Measurements from ENCODE around the gene PCDH8. TPM values are rescaled to one million over a fixed set of nuclear protein-coding genes. Genes with fewer than 3 reads are reported as not detected.

PCDH8 gene
- total and polyA plus RNA-seq, 10 of the 15 experiments (the other 5 are each of a cell fraction or from before 2014, with no cell fraction given), result 0.03 to 0.86 (median 0.45) TPM; not detected in 1

GRCh38 chr13:52806029-52806428, 42.4 kb downstream of the PCDH8 start:
- ChIA-PET RAD21 (ENCODE audit: unreplicated experiment) (interaction anchor here (0.8 to 7.8 kb wide), 5 partner anchors 13 to 79 kb away, joined by 3 to 161 read pairs (median 4); no protein-coding TSS in a partner anchor), SMC1A (ENCODE audit: uncharacterized antibody, unreplicated experiment) (interaction anchor here (0.6 to 9.0 kb wide), 9 partner anchors 19 to 331 kb away, joined by 4 to 134 read pairs (median 5); no protein-coding TSS in a partner anchor), CTCF (interaction anchor here (1.0 to 4.3 kb wide), 4 partner anchors 19 to 143 kb away, joined by 3 to 179 read pairs (median 3); no protein-coding TSS in a partner anchor), POLR2A (no interaction called here)
- Histone ChIP-seq H3K79me2 (ENCODE audit: control insufficient read depth, insufficient read depth, low read length) (no peaks in the 10 kb centered on the region), H2AFZ (ENCODE audit: control insufficient read depth, low read depth, low read length) (no peak overlapping the region), H3K4me1 (ENCODE audit: control insufficient read depth, insufficient read depth, low read length) (no peaks in the 10 kb centered on the region), H4K20me1 (ENCODE audit: control insufficient read depth, insufficient read depth) (no peaks in the 10 kb centered on the region), H3K9ac (ENCODE audit: control insufficient read depth, insufficient read depth, low read length) (no peak overlapping the region), H3K36me3 (ENCODE audit: control insufficient read depth in 2 of 2, insufficient read depth in 2 of 2, low read length in 1 of 2) (no peaks in the 10 kb centered on the region), H3K27me3 (replicated peaks in 1 of 2; ENCODE audit: control insufficient read depth in 2 of 2, insufficient read depth in 2 of 2, low read length in 1 of 2) (no peaks in the 10 kb centered on the region), H3K4me3 (no peak overlapping the region), H3K4me2 (ENCODE audit: control insufficient read depth, insufficient read depth) (no peak overlapping the region), H3K9me3 (replicated peaks; ENCODE audit: control insufficient read depth, insufficient read depth, low read length) (no peaks in the 10 kb centered on the region), H3K27ac (ENCODE audit: control insufficient read depth, insufficient read depth) (no peak overlapping the region)
- in situ Hi-C loops (cut with MboI) (loop anchor here (5.0 to 10.0 kb wide), 2 partner anchors 139 to 211 kb away; no protein-coding TSS in a partner anchor), intact Hi-C loops (cut with micrococcal nuclease; ENCODE audit: unreplicated experiment) (loop anchor here (5.0 kb wide), 1 partner anchor 64 kb away; no protein-coding TSS in a partner anchor)
- no peak for ATAC-seq
- FAIRE-seq, result no peak
- BruUV-seq (replicated peaks), result no TSS peak
- no peak for DNase-seq (ENCODE audit: low read depth, low spot score)
- 46% methylated on average over 6 of the region's 6 CpGs for WGBS (ENCODE audit: insufficient coverage, insufficient replicate concordance, low lambda C conversion rate, missing lambda C conversion rate)
- TF ChIP-seq JUNB (IDR thresholded peaks at IDR 0.05) (no peak), ZNF687 (IDR thresholded peaks at IDR 0.05) (no peak), BRCA1 (IDR thresholded peaks at IDR 0.05; ENCODE audit: low read depth, low read length) (no peak), FOXM1 (IDR thresholded peaks at IDR 0.05; ENCODE audit: low read depth, low read length) (no peak), CEBPB (IDR thresholded peaks at IDR 0.05; ENCODE audit: borderline replicate concordance in 1 of 2, low read depth in 2 of 2, low read length in 2 of 2) (no peak), RCOR1 (conservative IDR thresholded peaks at IDR 0.05; ENCODE audit: low read depth, low read length) (no peak), EZH2 (IDR thresholded peaks at IDR 0.05; ENCODE audit: borderline replicate concordance, control insufficient read depth, low read depth, low read length) (no peak), KAT2A (conservative IDR thresholded peaks at IDR 0.05; ENCODE audit: control insufficient read depth, low read depth, low read length) (no peak), NR2C1 (IDR thresholded peaks at IDR 0.05) (no peak), RBBP5 (conservative IDR thresholded peaks at IDR 0.05) (no peak), ESRRA (IDR thresholded peaks at IDR 0.05; ENCODE audit: low read length) (no peak), REST (IDR thresholded peaks at IDR 0.05; ENCODE audit: low read depth, low read length) (no peak), RELA (IDR thresholded peaks at IDR 0.05; ENCODE audit: borderline replicate concordance, partially characterized antibody) (no peak)

Measured in GM12878 (cell line).